Placental pericyte (primary cell): Measurements from ENCODE around the gene HNRNPH3. TPM values are rescaled to one million over a fixed set of nuclear protein-coding genes. Genes with fewer than 3 reads are reported as not detected.

ENCODE experiments used
- total RNA-seq: library from RNA; depleted of rRNA; stranded (reverse); fragments of >200 nt; gene quantifications from 2 replicates; pipeline ENCODE4 v1.2.3, GENCODE V29; 2012

Gene HNRNPH3, protein sequence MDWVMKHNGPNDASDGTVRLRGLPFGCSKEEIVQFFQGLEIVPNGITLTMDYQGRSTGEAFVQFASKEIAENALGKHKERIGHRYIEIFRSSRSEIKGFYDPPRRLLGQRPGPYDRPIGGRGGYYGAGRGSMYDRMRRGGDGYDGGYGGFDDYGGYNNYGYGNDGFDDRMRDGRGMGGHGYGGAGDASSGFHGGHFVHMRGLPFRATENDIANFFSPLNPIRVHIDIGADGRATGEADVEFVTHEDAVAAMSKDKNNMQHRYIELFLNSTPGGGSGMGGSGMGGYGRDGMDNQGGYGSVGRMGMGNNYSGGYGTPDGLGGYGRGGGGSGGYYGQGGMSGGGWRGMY
- 14.7 and 20.8 TPM in 2 replicates for total RNA-seq

DNA sequence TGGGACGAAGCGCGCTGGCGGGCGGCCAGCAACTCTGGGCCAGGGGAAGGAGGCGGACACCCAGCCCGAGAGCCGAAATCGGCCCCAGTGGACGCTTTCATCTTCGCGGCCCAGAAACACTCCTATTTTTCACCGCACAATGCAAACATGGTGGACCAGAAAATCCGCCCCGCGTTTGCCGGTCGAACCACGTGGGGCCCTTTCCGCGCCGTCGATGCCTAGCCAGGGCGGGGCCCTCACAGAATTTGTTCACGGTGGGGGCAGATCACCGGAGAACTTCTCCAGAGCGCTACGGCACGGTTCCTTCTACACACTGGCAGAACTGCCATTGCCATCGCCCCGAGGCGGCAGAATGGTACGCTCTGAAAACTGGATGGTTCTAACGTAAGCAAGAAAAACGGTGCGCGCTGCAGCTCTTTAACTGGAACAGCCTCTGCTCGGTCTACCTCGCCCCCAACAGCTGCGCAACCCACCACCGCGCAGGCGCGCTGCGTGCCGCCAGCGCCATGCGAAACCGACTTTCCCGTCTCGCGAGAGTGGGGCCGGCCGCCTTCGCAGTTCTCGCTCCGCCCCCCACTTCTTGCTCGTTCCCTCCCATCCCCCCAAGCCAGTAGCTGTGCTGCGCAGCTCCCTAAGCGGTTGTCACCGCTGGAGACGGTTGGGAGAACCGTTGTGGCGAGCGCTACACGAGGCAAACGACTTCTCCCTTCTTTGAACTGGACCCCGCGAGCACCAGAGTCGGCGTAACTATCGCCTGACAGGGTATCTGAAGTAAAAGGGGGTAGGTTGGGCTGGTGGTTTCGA is at the start of gene HNRNPH3:
Gene HNRNPH3, plus strand, starts transcription at position 610 of the 804 bp plus-strand sequence. CDS start 5,158 bp downstream, outside the sequence.

DNA sequence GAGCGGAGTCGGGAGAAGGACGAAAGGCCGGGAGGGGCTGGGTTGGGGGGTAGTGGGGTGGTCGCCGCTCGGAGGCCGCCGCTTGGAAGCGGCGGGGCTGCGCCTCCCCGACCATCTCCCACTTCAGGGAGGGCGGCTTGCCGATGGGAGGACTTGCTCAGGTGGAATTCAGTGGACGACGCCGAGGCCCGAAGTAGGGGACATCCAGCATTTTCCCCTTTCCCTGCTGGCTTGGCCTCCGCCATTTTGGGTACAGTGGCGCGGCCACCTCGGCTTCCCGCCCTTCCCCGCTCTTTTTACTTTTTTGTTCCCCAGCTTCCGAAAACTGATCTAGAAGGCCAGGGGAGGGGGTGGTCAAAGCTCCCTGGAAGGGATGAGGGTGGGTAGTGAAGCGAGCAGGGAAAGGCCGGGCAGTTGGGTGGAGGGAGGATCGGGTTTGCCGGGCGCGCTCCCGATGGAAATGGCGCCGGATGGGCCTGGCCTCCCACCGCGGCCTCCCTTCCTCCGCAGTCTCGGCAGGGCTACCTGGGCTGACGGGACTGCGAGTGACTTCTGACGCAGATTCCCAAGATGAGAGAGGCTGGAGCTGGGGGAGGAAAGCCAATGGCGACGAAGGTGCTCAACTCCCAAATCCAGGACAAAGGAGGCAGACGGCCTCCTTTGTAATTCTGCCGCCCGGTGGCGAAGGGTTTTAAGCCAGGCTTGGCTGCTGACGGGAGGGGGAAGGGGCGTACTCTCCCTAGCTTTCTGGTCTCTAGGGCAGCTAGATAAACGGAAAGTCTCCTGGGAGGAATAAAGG is 594 bp downstream of the HNRNPH3 start, which contains the start of gene PBLD:
Gene PBLD, minus strand, starts transcription at position 670 of the 799 bp plus-strand sequence. CDS start 26,084 bp downstream, outside the sequence.

Other genes starting within 250 kb of the HNRNPH3 start
- gene MYPN, start 222.6 kb upstream of the HNRNPH3 start, total RNA-seq = 0.22 and 1.3 TPM in 2 replicates
- not detected in 2 replicates for gene ATOH7, start 100.0 kb upstream of the HNRNPH3 start, total RNA-seq
- 4.2 and 4.9 TPM in 2 replicates for gene PBLD, start 864 bp downstream of the HNRNPH3 start, total RNA-seq
- 16.4 and 27.2 TPM in 2 replicates for gene RUFY2, start 75.2 kb downstream of the HNRNPH3 start, total RNA-seq
- 2.8 and 19.0 TPM in 2 replicates for gene DNA2, start 139.9 kb downstream of the HNRNPH3 start, total RNA-seq
- gene SLC25A16, start 195.5 kb downstream of the HNRNPH3 start, total RNA-seq = 7.4 and 24.3 TPM in 2 replicates
- gene TET1, start 228.3 kb downstream of the HNRNPH3 start, total RNA-seq = 7.3 and 8.1 TPM in 2 replicates